ENCODE data around the gene PLEKHA4.

DNA sequence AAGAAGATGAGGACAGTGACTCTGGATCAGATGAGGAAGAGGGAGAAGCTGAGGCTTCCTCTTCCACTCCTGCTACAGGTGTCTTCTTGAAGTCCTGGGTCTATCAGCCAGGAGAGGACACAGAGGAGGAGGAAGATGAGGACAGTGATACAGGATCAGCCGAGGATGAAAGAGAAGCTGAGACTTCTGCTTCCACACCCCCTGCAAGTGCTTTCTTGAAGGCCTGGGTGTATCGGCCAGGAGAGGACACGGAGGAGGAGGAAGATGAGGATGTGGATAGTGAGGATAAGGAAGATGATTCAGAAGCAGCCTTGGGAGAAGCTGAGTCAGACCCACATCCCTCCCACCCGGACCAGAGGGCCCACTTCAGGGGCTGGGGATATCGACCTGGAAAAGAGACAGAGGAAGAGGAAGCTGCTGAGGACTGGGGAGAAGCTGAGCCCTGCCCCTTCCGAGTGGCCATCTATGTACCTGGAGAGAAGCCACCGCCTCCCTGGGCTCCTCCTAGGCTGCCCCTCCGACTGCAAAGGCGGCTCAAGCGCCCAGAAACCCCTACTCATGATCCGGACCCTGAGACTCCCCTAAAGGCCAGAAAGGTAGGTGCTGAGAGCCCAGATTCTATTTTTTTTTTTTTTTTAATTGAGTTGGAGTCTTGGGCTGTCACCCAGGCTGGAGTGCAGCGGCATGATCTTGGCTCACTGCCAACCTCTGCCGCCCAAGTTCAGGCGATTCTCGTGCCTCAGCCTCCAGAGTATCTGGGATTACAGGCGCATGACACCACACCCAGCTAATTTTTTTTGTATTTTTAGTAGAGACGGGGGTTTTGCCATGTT lies 6.1 kb upstream of the PLEKHA4 start:
- no peak for TF ChIP-seq POLR2AphosphoS5 (IDR thresholded peaks at IDR 0.05)
- TF ChIP-seq, protein P1, sequence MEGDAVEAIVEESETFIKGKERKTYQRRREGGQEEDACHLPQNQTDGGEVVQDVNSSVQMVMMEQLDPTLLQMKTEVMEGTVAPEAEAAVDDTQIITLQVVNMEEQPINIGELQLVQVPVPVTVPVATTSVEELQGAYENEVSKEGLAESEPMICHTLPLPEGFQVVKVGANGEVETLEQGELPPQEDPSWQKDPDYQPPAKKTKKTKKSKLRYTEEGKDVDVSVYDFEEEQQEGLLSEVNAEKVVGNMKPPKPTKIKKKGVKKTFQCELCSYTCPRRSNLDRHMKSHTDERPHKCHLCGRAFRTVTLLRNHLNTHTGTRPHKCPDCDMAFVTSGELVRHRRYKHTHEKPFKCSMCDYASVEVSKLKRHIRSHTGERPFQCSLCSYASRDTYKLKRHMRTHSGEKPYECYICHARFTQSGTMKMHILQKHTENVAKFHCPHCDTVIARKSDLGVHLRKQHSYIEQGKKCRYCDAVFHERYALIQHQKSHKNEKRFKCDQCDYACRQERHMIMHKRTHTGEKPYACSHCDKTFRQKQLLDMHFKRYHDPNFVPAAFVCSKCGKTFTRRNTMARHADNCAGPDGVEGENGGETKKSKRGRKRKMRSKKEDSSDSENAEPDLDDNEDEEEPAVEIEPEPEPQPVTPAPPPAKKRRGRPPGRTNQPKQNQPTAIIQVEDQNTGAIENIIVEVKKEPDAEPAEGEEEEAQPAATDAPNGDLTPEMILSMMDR (IDR thresholded peaks at IDR 0.05) = no peak
- no peak for TF ChIP-seq POLR2A (IDR thresholded peaks at IDR 0.05; ENCODE audit: low read depth)

All from esophagus muscularis mucosa (tissue), 3 donors.